Thymus (tissue), 14 donors: Measurements from ENCODE around the gene SPOPL. TPM values are rescaled to one million over a fixed set of nuclear protein-coding genes. Genes with fewer than 3 reads are reported as not detected.
"Not testable (repeated sequence)": the region's sequence is repeated elsewhere in the genome, so short reads cannot be mapped to it uniquely, and the experiment has no call there.

ENCODE experiments used
- DNase-seq, 9 donors: peaks; one replicate each; pipeline ENCODE4 v3.0.0-alpha.2; 2013; ENCODE audit warnings: low spot score in 9 of 9, low read depth in 6 of 9, missing footprints in 1 of 9
- H3K27ac ChIP-seq, 2 donors: one replicate each; pipeline ENCODE4 v1.5.1; 2013; ENCODE audit warnings: control low read depth in 1 of 2, low read depth in 1 of 2, low read length in 1 of 2, mild to moderate bottlenecking in 1 of 2, moderate library complexity in 1 of 2
- H3K27me3 ChIP-seq, 2 donors: one replicate each; pipeline ENCODE4 v1.5.1; 2013; ENCODE audit warnings: low read length in 1 of 2; ENCODE audit not compliant: control insufficient read depth in 2 of 2, insufficient read depth in 1 of 2
- H3K36me3 ChIP-seq, 2 donors: one replicate each; pipeline ENCODE4 v1.5.1; 2013; ENCODE audit warnings: low read length in 1 of 2, mild to moderate bottlenecking in 1 of 2, moderate library complexity in 1 of 2; ENCODE audit not compliant: control insufficient read depth in 2 of 2, insufficient read depth in 2 of 2
- H3K4me1 ChIP-seq, 2 donors: one replicate each; pipeline ENCODE4 v1.5.1; 2013; ENCODE audit warnings: low read length in 2 of 2; ENCODE audit not compliant: control insufficient read depth in 2 of 2, insufficient read depth in 2 of 2
- H3K4me3 ChIP-seq, 2 donors: one replicate each; pipeline ENCODE4 v1.5.1; 2013; ENCODE audit warnings: low read length in 2 of 2, control low read depth in 1 of 2, mild to moderate bottlenecking in 1 of 2
- H3K9me3 ChIP-seq, 2 donors: one replicate each; pipeline ENCODE4 v1.5.1; 2013; ENCODE audit warnings: low read length in 1 of 2, mild to moderate bottlenecking in 1 of 2; ENCODE audit not compliant: control insufficient read depth in 2 of 2, insufficient read depth in 1 of 2
- WGBS: extraction: QIAGEN DNeasy Blood & Tissue Kit; methylation state at CpG from one replicate; pipeline ENCODE4 v1.1.7; 2013; 5-methylcytosine and 5-hydroxymethylcytosine counted together
- long read RNA-seq, 10 donors: transcript quantifications; one replicate each; lab custom pipeline, GENCODE V29; 2026
- polyA plus RNA-seq: library from polyadenylated mRNA; stranded (reverse); fragments of 200-250 nt; gene quantifications from one replicate; pipeline ENCODE4 v1.2.3, GENCODE V29; 2013
- total RNA-seq: library from RNA; stranded (reverse); fragments of 120-200 nt; gene quantifications from one replicate; pipeline ENCODE4 v1.2.4, GENCODE V29; 2013
- donor health status: healthy.

The SPOPL gene
- total RNA-seq (9.3 TPM), polyA plus RNA-seq (7.3 TPM)
- long read RNA-seq, donor 1 = 0 reads
- long read RNA-seq, donor 2, full-length matches to known transcripts = 4 of 4 reads
- long read RNA-seq, donor 2, partial matches to known transcripts = 0 of 4 reads
- long read RNA-seq, donor 2, other reads (novel, unspliced or antisense) = 0 of 4 reads
- long read RNA-seq, donor 3 = 0 reads
- long read RNA-seq, donor 4 = 0 reads
- long read RNA-seq, donor 5, full-length matches to known transcripts = 5 of 5 reads
- long read RNA-seq, donor 5, partial matches to known transcripts = 0 of 5 reads
- long read RNA-seq, donor 5, other reads (novel, unspliced or antisense) = 0 of 5 reads
- long read RNA-seq, donor 6, full-length matches to known transcripts = 1 of 1 reads
- long read RNA-seq, donor 6, partial matches to known transcripts = 0 of 1 reads
- long read RNA-seq, donor 6, other reads (novel, unspliced or antisense) = 0 of 1 reads
- long read RNA-seq, donor 7, full-length matches to known transcripts = 1 of 1 reads
- long read RNA-seq, donor 7, partial matches to known transcripts = 0 of 1 reads
- long read RNA-seq, donor 7, other reads (novel, unspliced or antisense) = 0 of 1 reads
- long read RNA-seq, donor 8 = 0 reads
- long read RNA-seq, donor 9, full-length matches to known transcripts = 3 of 3 reads
- long read RNA-seq, donor 9, partial matches to known transcripts = 0 of 3 reads
- long read RNA-seq, donor 9, other reads (novel, unspliced or antisense) = 0 of 3 reads
- long read RNA-seq, donor 10 = 0 reads

GRCh38 chr2:138501425-138502254, at the start of gene SPOPL:
Gene SPOPL, plus strand, starts transcription at chr2:138501770. Its CDS starts 48,447 bp downstream, at chr2:138550217.
- H3K4me1 ChIP-seq = peaks cover 9 to 15% of the 10 kb centered on the region in 2 donors

DNA sequence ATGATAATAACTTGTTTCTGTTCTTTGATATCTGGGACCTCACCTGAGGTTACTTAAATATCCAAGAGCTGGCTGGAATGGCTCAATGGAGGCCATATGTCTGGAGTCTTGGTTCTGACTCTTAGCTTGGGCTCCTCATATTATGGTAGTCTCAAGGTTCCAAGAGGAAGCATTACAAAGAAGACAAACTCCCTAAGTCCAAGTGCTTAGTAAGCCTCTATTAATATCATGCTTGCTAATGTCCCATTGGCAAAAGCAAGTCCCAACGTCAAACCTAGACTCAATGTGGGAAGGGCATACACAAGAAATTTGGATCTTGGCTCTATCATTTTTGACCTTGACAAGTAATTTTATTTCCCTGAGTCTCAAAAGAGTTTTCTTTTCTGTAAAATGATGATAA, 49.2 kb upstream of the SPOPL start:
- H3K9me3 ChIP-seq = no peaks in the 10 kb centered on the region
- 95% methylated on average over 1 of the region's 1 CpG for WGBS
- H3K36me3 ChIP-seq = no peaks in the 10 kb centered on the region
- no peaks in the 10 kb centered on the region for H3K4me1 ChIP-seq
- no peaks in the 10 kb centered on the region for H3K27me3 ChIP-seq
- H3K4me3 ChIP-seq = no peak overlapping the region
- no peak overlapping the region for H3K27ac ChIP-seq
- DNase-seq = no peak

More at GRCh38 chr2:138501425-138502254, at the start of gene SPOPL:
- H3K27ac ChIP-seq = peak within 1 kb of the TSS; percentile 67 to 74
- peak within 1 kb of the TSS; percentile 69 to 86 for H3K4me3 ChIP-seq
- no peaks in the 10 kb centered on the region for H3K36me3 ChIP-seq
- WGBS = under 1% methylated on average over 86 of the region's 86 CpGs
- peaks cover 4 to 18% of the 10 kb centered on the region in 2 donors for H3K27me3 ChIP-seq
- DNase-seq = peak in 7 of 9 donors; percentile 38 to 90 (median 80)
- H3K9me3 ChIP-seq = no peaks in the 10 kb centered on the region

DNA sequence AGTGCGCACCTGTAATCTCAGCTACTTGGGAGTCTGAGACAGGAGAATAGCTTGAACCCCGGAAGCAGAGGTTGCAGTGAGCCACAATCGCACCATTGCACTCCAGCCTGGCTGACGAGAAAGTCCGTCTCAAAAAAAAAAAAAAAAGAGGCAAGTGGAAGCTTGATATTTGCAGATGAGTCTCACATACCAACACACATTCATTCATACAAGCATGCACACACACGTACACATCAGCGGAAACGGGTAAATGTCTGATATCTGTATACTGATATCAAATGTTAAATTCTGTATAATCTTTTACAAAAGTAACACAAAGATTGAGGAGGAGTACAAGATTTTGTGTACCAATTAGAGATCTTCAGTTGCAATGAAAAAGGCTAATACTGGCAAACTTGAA, 47.8 kb upstream of the SPOPL start:
- no peak for DNase-seq
- WGBS = 96% methylated on average over 8 of the region's 8 CpGs
- no peak overlapping the region for H3K4me3 ChIP-seq
- no peaks in the 10 kb centered on the region for H3K4me1 ChIP-seq
- H3K27ac ChIP-seq = no peak overlapping the region
- H3K27me3 ChIP-seq = no peaks in the 10 kb centered on the region
- no peaks in the 10 kb centered on the region for H3K36me3 ChIP-seq
- H3K9me3 ChIP-seq = no peaks in the 10 kb centered on the region

GRCh38 chr2:138454761-138455160, 46.8 kb upstream of the SPOPL start:
- DNase-seq = no peak
- Histone ChIP-seq H3K4me1 (no peaks in the 10 kb centered on the region), H3K4me3 (no peak overlapping the region), H3K27me3 (no peaks in the 10 kb centered on the region), H3K9me3 (no peaks in the 10 kb centered on the region), H3K27ac (no peak overlapping the region), H3K36me3 (no peaks in the 10 kb centered on the region)
- WGBS = 90% methylated on average over 2 of the region's 2 CpGs

- 90% methylated on average over 2 of the region's 2 CpGs for WGBS
- no peak overlapping the region for H3K27ac ChIP-seq
- no peaks in the 10 kb centered on the region for H3K9me3 ChIP-seq
- H3K36me3 ChIP-seq = no peaks in the 10 kb centered on the region
- no peaks in the 10 kb centered on the region for H3K4me1 ChIP-seq
- no peaks in the 10 kb centered on the region for H3K27me3 ChIP-seq
- no peak for DNase-seq
- no peak overlapping the region for H3K4me3 ChIP-seq
These were observed 46.3 kb upstream of the SPOPL start for GRCh38 chr2:138455275-138455674.

DNA sequence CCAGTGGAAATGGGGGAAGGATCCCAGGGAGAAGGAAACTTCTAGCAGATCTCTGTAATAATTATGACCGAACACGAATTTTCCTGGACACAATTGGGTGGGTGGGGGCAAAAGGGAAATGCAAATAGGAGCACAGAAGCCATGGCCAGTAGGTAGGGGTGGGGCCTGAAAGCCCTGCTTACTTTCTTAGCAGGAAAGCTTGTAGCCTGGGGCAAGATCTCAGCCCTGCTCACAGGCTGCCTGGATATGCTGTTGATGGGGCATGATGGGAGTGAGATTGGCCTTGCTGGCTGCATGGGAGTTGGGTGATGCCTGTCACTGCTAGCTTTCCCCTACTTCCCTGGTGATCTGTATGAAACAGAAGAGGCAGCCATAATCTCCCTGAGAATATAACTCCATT, 45.9 kb upstream of the SPOPL start:
- Histone ChIP-seq H3K36me3 (no peaks in the 10 kb centered on the region), H3K4me1 (no peaks in the 10 kb centered on the region), H3K27me3 (no peaks in the 10 kb centered on the region), H3K9me3 (no peaks in the 10 kb centered on the region), H3K4me3 (no peak overlapping the region), H3K27ac (no peak overlapping the region)
- no peak for DNase-seq
- 88% methylated on average over 2 of the region's 2 CpGs for WGBS

GRCh38 chr2:138462689-138463088, 38.9 kb upstream of the SPOPL start:
- DNase-seq, H3K27ac ChIP-seq, H3K4me1 ChIP-seq, H3K27me3 ChIP-seq, H3K4me3 ChIP-seq, H3K36me3 ChIP-seq, H3K9me3 ChIP-seq: not testable (repeated sequence)
- 96% methylated on average over 3 of the region's 3 CpGs for WGBS

DNA sequence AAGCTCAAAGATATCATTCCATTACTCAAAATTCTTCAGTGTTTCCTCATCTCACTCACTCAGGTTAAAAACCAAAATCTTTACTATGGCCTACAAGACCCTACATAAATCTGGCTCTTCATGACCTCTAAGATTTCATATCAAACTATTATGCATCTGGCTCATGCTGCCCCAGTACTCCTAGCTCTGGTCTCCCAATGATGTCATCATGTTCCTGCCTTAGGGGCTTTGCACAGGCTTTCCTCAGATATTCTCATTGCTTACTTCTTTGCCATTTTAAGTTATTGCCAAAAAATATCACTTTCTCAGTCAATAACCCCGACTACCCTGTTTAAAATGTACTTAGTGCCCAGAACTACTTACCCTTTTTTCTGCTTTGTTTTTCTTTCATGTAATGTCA, 33.0 kb upstream of the SPOPL start:
- H3K27me3 ChIP-seq = no peaks in the 10 kb centered on the region
- no peaks in the 10 kb centered on the region for H3K9me3 ChIP-seq
- H3K4me1 ChIP-seq = no peaks in the 10 kb centered on the region
- no peak overlapping the region for H3K4me3 ChIP-seq
- 0% methylated on average over 1 of the region's 1 CpG for WGBS
- no peak for DNase-seq
- H3K36me3 ChIP-seq = no peaks in the 10 kb centered on the region
- no peak overlapping the region for H3K27ac ChIP-seq
